Measurements from ENCODE around the gene LAPTM5. TPM values are rescaled to one million over a fixed set of nuclear protein-coding genes. Genes with fewer than 3 reads are reported as not detected.
A peak's percentile ranks its signal among the peaks of the same experiment; 100 is the strongest.

The LAPTM5 gene
- total and polyA plus RNA-seq, 2 of the 8 experiments (the other 6 are each of a cell fraction or from before 2014, with no cell fraction given) = 0.37 to 1.4 TPM

DNA sequence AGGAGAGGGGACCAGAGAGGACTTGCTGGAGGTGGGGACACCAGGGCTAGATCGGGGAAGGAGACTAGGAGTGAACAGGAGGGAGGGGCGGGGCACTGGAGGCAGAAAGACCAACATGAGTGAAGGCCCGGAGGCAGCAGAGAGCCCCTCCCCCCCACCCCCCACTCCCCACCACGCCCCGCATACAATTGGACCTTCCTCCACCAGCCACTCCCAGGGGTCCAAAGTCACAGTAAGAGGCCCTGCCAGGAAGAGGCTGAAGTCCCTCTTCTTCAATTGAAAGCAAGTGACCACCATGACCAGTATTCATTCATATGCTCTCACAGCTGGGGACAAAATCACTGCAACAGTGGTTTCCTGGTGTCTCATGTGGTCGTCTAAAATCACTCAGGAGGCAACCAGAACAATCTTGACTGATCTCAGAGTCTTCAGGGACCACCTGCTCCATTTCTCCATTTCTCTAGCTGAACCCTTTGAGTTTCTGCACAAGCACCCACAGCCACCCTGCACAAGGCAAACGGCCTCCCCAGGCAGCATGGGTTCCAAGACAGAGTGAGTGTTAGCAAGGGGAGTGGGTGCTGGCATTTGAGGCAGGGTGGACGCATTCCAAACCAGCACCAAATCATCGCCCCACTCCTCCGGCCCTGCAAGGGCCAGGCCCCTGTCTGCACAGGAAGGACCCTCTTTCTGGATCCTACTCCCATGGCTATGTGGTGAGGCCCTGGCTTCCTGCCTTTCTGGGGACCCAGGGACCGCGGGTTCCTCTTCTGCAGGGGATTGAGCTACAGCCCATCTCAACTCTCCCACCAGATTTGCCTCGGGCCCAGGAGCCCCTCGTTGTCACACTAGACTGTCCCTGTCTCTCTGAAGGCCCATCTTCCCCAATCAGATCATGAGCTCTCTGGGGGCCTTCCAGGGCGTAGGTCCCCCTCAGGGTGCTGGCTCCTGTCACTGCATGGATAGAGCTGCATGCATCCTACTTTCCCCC, 17.0 kb downstream of the LAPTM5 start:
- POLR2A ChIA-PET (ENCODE audit: partially characterized antibody) = no interaction called here
- Histone ChIP-seq H4K91ac (replicated peaks; ENCODE audit: insufficient read length, low read length) (peak overlapping the region; percentile 87), H3K9me3 (ENCODE audit: insufficient read depth in 2 of 2, low read depth in 1 of 2, low read length in 1 of 2) (no peaks in the 10 kb centered on the region), H2BK5ac (ENCODE audit: low read depth, low read length) (no peak overlapping the region; the same call in 1 of the 2 replicates), H2BK15ac (ENCODE audit: low read length) (0 out of 2 replicates have a peak overlapping the region, but pooled peaks have one; percentile 50), H3K14ac (ENCODE audit: insufficient read length) (no peak overlapping the region), H3K4me1 (replicated peaks in 1 of 4; ENCODE audit: control insufficient read depth in 3 of 4, insufficient read depth in 4 of 4, low read length in 3 of 4) (peaks cover 0 to 5% (median 0%) of the 10 kb centered on the region in 4 experiments; a peak in 2 of 7 replicates), H3K4me2 (ENCODE audit: insufficient read depth in 1 of 2, low read depth in 2 of 2, low read length in 2 of 2) (no peak overlapping the region), H3K23ac (ENCODE audit: insufficient read length) (no peak overlapping the region), H3K23me2 (ENCODE audit: low read depth, low read length) (no peaks in the 10 kb centered on the region), H3K9ac (replicated peaks in 1 of 4; ENCODE audit: extremely low read depth in 1 of 4, low read depth in 3 of 4, low read length in 3 of 4) (no peak overlapping the region), H2BK120ac (replicated peaks; ENCODE audit: low read depth, low read length) (no peak overlapping the region), H4K20me1 (replicated peaks in 1 of 2; ENCODE audit: control insufficient read depth in 1 of 2, insufficient read depth in 2 of 2, low read length in 2 of 2) (no peaks in the 10 kb centered on the region), H3K18ac (ENCODE audit: extremely low read depth, low read length) (no peak overlapping the region), H3K4ac (replicated peaks; ENCODE audit: insufficient read length, low read depth, low read length) (no peak overlapping the region), H3K56ac (replicated peaks; ENCODE audit: insufficient read length, low read depth, low read length) (no peak overlapping the region), H3K27me3 (replicated peaks in 1 of 4; ENCODE audit: control insufficient read depth in 3 of 4, extremely low read depth in 1 of 4, insufficient read depth in 3 of 4, low read length in 3 of 4) (no peaks in the 10 kb centered on the region), H2AK5ac (ENCODE audit: low read depth, low read length) (no peak overlapping the region), H4K8ac (ENCODE audit: extremely low read depth, insufficient read depth, low read length) (no peak overlapping the region), H3K27ac (ENCODE audit: low read depth, low read length) (no peak overlapping the region), H3K36me3 (ENCODE audit: control insufficient read depth in 2 of 4, insufficient read depth in 4 of 4, low read length in 3 of 4) (no peaks in the 10 kb centered on the region), H2BK12ac (ENCODE audit: low read depth, low read length) (peak overlapping the region; percentile 28; the same call in 1 of the 2 replicates), H3K79me2 (ENCODE audit: control insufficient read depth in 1 of 2, insufficient read depth in 2 of 2, low read length in 2 of 2) (no peaks in the 10 kb centered on the region), H2AFZ (ENCODE audit: low read length) (0 out of 2 replicates have a peak overlapping the region, but pooled peaks have one; percentile 0), H2BK20ac (ENCODE audit: low read length) (0 out of 2 replicates have a peak overlapping the region, but pooled peaks have one; percentile 86), H3K79me1 (ENCODE audit: low read depth, low read length) (no peaks in the 10 kb centered on the region), H4K5ac (ENCODE audit: insufficient read length, low read depth, low read length) (no peak overlapping the region), H3K4me3 (ENCODE audit: extremely low read depth in 1 of 4, insufficient read depth in 2 of 4, low read depth in 3 of 4, low read length in 4 of 4) (no peak overlapping the region)
- 92% methylated on average over 12 of the region's 15 CpGs; no CpG with 5 or more reads in 1 of the 2 experiments for WGBS, 2 experiments (ENCODE audit: extremely low coverage in 1 of 2, insufficient coverage in 1 of 2, insufficient read length in 1 of 2, insufficient replicate concordance in 2 of 2, low coverage in 1 of 2, low lambda C conversion rate in 2 of 2, missing lambda C conversion rate in 1 of 2)
- TF ChIP-seq SIRT6 (IDR thresholded peaks at IDR 0.05; ENCODE audit: low read length) (no peak), JUND (IDR thresholded peaks at IDR 0.05; ENCODE audit: low read length) (no peak), BCL11A (IDR thresholded peaks at IDR 0.05; ENCODE audit: low read depth in 2 of 2, low read length in 2 of 2) (no peak), POLR2AphosphoS5 (IDR thresholded peaks at IDR 0.05; ENCODE audit: low read depth, low read length) (no peak), EGR1 (IDR thresholded peaks at IDR 0.05; ENCODE audit: borderline replicate concordance, low read depth, low read length) (no peak), TBP (IDR thresholded peaks at IDR 0.05; ENCODE audit: low read depth, low read length) (no peak), POLR2A (IDR thresholded peaks at IDR 0.05; ENCODE audit: control extremely low read depth in 1 of 2, low read depth in 2 of 2, low read length in 2 of 2) (no peak), SP1 (IDR thresholded peaks at IDR 0.05; ENCODE audit: low read depth, low read length) (no peak), MAFK (IDR thresholded peaks at IDR 0.05; ENCODE audit: low read depth, low read length) (no peak)
- TF ChIP-seq, protein P1, sequence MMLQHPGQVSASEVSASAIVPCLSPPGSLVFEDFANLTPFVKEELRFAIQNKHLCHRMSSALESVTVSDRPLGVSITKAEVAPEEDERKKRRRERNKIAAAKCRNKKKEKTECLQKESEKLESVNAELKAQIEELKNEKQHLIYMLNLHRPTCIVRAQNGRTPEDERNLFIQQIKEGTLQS (IDR thresholded peaks at IDR 0.05; ENCODE audit: insufficient read depth, low read depth, low read length) = no peak
- DNase-seq (ENCODE audit: low read depth in 1 of 2, low spot score in 2 of 2) (no peak), FAIRE-seq (no peak)
- CTCF ChIA-PET (ENCODE audit: partially characterized antibody) = interaction anchor here (0.8 to 55.1 kb wide), 5 partner anchors 0 to 682 kb away, joined by 3 to 1640 read pairs (median 3); partner anchors contain the start of genes LAPTM5 and MATN1
